A549 (cell line): ENCODE results near the gene FBRSL1. TPM values are rescaled to one million over a fixed set of nuclear protein-coding genes. Genes with fewer than 3 reads are reported as not detected.

Experiments
- ATAC-seq, 2 experiments: fragments of 200-7000 bp in 1 of 2; fragments of >200 bp in 1 of 2; cut with Nextera tagmentation in 1 of 2; cut with Tn5 transposase in 1 of 2; 3 replicates each; pipeline versions ENCODE4 v1.8.0 to v1.9.1; 2018 to 2020; ENCODE audit warnings: mild to moderate bottlenecking in 1 of 2, moderate library complexity in 1 of 2
- CTCF ChIA-PET: fragments of 300-600 bp; sonication (Branson Sonifier 250); formaldehyde crosslinking; extraction: SDS; loops from one replicate; lab custom pipeline; 2021; ENCODE audit warnings: antibody characterized with exemption, inconsistent platforms; lab: Yijun Ruan, JAX
- POLR2A ChIA-PET: fragments of 350-600 bp; formaldehyde crosslinking; extraction: SDS; loops from one replicate; lab custom pipeline; 2021; ENCODE audit warnings: antibody characterized with exemption, inconsistent platforms; lab: Yijun Ruan, JAX
- DNase-seq, 2 experiments: peaks; one replicate each; pipeline versions ENCODE4 v3.0.0 to v3.0.0-alpha.2; 2011 to 2016; ENCODE audit warnings: low read depth in 1 of 2, low spot score in 1 of 2
- FAIRE-seq: peaks from 2 replicates; lab custom pipeline; 2011; peaks lifted over from hg19 to GRCh38; lab: Jason Lieb, UNC
- H3K27ac ChIP-seq, 2 experiments: fragments of >200 bp; sonication (Bioruptor Twin); formaldehyde crosslinking; 3 replicates each; pipeline ENCODE4 v1.5.1; 2016 to 2017
- H3K4me1 ChIP-seq: fragments of >200 bp; sonication (Bioruptor Twin); formaldehyde crosslinking; 3 replicates; pipeline ENCODE4 v1.6.1; 2016
- H3K4me2 ChIP-seq: fragments of >200 bp; sonication (Bioruptor Twin); formaldehyde crosslinking; 3 replicates; pipeline ENCODE4 v1.6.1; 2016
- H3K4me3 ChIP-seq: fragments of >200 bp; sonication (Bioruptor Twin); formaldehyde crosslinking; 3 replicates; pipeline ENCODE4 v1.5.1; 2016
- H3K9me3 ChIP-seq: fragments of >200 bp; sonication (Bioruptor Twin); formaldehyde crosslinking; 3 replicates; pipeline ENCODE4 v1.6.1; 2016
- CEBPB ChIP-seq, 2 experiments: fragments of >200 bp in 1 of 2; sonication (Bioruptor Twin) in 1 of 2; formaldehyde crosslinking in 1 of 2; IDR thresholded peaks; 2 replicates each; pipeline ENCODE4 v1.6.1; 2012 to 2016
- EHMT2 ChIP-seq: fragments of 200-600 bp; sonication (generic); IDR thresholded peaks from 2 replicates; pipeline ENCODE4 v1.6.1; 2016; ENCODE audit warnings: antibody characterized with exemption, low read depth, mild to moderate bottlenecking, moderate library complexity
- ESRRA ChIP-seq: fragments of 150-350 bp; IDR thresholded peaks from 2 replicates; pipeline ENCODE4 v1.6.1; 2014; ENCODE audit warnings: mild to moderate bottlenecking, low read length, borderline replicate concordance
- FOXS1 ChIP-seq: fragments of 250-450 bp; sonication (Bioruptor Pico); IDR thresholded peaks from 2 replicates; pipeline ENCODE4 v1.5.0; 2020; ENCODE audit warnings: mild to moderate bottlenecking, moderate library complexity
- HEYL ChIP-seq: fragments of 250-450 bp; sonication (Bioruptor Pico); IDR thresholded peaks from 2 replicates; pipeline ENCODE4 v1.8.0; 2021; ENCODE audit warnings: mild to moderate bottlenecking, moderate library complexity
- JUNB ChIP-seq: fragments of >200 bp; sonication (Bioruptor Twin); formaldehyde crosslinking; IDR thresholded peaks from 2 replicates; pipeline ENCODE4 v1.6.1; 2016
- MAFK ChIP-seq: fragments of 450-650 bp; IDR thresholded peaks from 2 replicates; pipeline ENCODE4 v1.6.1; 2014; ENCODE audit not compliant: partially characterized antibody
- NPAS2 ChIP-seq: fragments of 250-450 bp; sonication (Bioruptor Pico); IDR thresholded peaks from 2 replicates; pipeline ENCODE4 v1.8.0; 2022; ENCODE audit warnings: mild to moderate bottlenecking, moderate library complexity, borderline replicate concordance
- NR3C1 ChIP-seq: fragments of >200 bp; sonication (Bioruptor Twin); formaldehyde crosslinking; IDR thresholded peaks from 3 replicates; pipeline ENCODE4 v1.6.1; 2017
- RARB ChIP-seq: fragments of 250-450 bp; sonication (Bioruptor Pico); IDR thresholded peaks from 2 replicates; pipeline ENCODE4 v1.8.0; 2021; ENCODE audit warnings: mild to moderate bottlenecking, moderate library complexity
- RFX5 ChIP-seq: fragments of 450-650 bp; IDR thresholded peaks from 2 replicates; pipeline ENCODE4 v1.7.1; 2014; ENCODE audit warnings: antibody characterized with exemption, mild to moderate bottlenecking, moderate library complexity
- ZC3H11A ChIP-seq: fragments of 450-650 bp; IDR thresholded peaks from 2 replicates; pipeline ENCODE4 v1.6.1; 2014; ENCODE audit warnings: antibody characterized with exemption, mild to moderate bottlenecking
- ZNF302 ChIP-seq: fragments of 250-450 bp; sonication (Bioruptor Pico); IDR thresholded peaks from 2 replicates; pipeline ENCODE4 v1.9.0; 2021; ENCODE audit warnings: inconsistent platforms, mild to moderate bottlenecking, moderate library complexity
- ZSCAN20 ChIP-seq: fragments of 250-450 bp; sonication (Bioruptor Pico); IDR thresholded peaks from 2 replicates; pipeline ENCODE4 v1.8.0; 2022; ENCODE audit warnings: mild to moderate bottlenecking, moderate library complexity
- WGBS: methylation state at CpG from one replicate; pipeline ENCODE4 v1.1.6; 2017; ENCODE audit errors: missing lambda C conversion rate; 5-methylcytosine and 5-hydroxymethylcytosine counted together
- polyA plus RNA-seq, 4 experiments: library from polyadenylated mRNA; depleted of rRNA in 3 of 4; stranded (reverse); fragments of >200 nt; fragmentation: RNase III in 1 of 4; extraction: RNeasy Plus Mini Kit Qiagen cat#74134 plus additional on column Dnase treatment in 1 of 4; gene quantifications; 2 replicates in 3 of 4; 3 replicates in 1 of 4; pipeline ENCODE4 v1.2.3, GENCODE V29; 2011 to 2017
- TF ChIP-seq, protein P1 (sequence below): fragments of 250-450 bp; sonication (Bioruptor Pico); IDR thresholded peaks from 2 replicates; pipeline ENCODE4 v1.5.0; 2020; ENCODE audit warnings: low read depth, mild to moderate bottlenecking, moderate library complexity
- TF ChIP-seq, protein P2 (sequence below): fragments of 200-600 bp; sonication (generic); IDR thresholded peaks from 2 replicates; pipeline ENCODE4 v1.6.1; 2016; ENCODE audit warnings: antibody characterized with exemption, mild to moderate bottlenecking, moderate library complexity
- TF ChIP-seq, protein P3 (sequence below): fragments of >200 bp; sonication (Bioruptor Twin); formaldehyde crosslinking; IDR thresholded peaks from 3 replicates; pipeline ENCODE4 v1.6.1; 2016
- TF ChIP-seq, protein P4 (sequence below): IDR thresholded peaks from 2 replicates; pipeline ENCODE4 v1.6.1; 2012

The FBRSL1 gene
- polyA plus RNA-seq, 2 of the 4 experiments (the other 2 are of a cell fraction), result 3.0 to 32.8 TPM

DNA sequence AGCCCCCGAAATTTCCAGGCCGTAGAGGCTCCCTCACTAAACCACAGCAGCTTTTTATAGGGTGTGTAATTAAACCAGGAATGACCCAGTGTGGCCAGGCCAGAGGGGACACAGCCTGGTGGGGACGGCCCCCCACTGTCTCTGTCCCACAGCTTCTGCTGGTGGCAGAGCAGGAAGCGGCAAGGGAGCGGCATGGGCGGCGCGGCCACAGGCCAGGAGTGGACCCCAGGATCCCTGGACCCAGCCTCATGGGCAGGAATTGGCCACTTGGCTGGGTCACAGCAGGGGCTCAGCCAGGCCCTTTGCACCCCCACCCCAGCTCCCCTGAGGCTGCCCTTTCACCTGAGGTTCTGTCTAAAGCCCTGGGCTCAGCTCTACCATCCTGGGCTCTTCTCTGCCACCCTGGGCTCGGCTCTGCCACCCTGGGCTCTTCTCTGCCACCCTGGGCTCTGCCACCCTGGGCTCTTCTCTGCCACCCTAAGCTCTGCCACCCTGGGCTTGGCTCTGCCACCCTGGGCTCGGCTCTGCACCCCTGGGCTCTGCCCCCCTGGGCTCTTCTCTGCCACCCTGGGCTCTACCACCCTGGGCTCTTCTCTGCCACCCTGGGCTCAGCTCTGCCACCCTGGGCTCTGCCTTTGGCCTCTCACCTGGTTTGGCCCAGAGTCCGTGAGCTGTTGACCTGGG is 39.3 kb downstream of the FBRSL1 start:
- H3K9me3 ChIP-seq, result peaks cover 36% of the 10 kb centered on the region
- TF ChIP-seq EHMT2 (no peak), CEBPB (IDR thresholded peaks at IDR 0.05) (no peak), ESRRA (no peak)
- TF ChIP-seq, protein P1, sequence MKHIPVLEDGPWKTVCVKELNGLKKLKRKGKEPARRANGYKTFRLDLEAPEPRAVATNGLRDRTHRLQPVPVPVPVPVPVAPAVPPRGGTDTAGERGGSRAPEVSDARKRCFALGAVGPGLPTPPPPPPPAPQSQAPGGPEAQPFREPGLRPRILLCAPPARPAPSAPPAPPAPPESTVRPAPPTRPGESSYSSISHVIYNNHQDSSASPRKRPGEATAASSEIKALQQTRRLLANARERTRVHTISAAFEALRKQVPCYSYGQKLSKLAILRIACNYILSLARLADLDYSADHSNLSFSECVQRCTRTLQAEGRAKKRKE (CRISPR knock-in tag), result no peak
- TF ChIP-seq, all 56 proteins: peak for 0
- peaks cover 12% of the 10 kb centered on the region for H3K4me1 ChIP-seq
- DNase-seq (no peak), ATAC-seq (no peak), FAIRE-seq (no peak)
- no peak overlapping the region for H3K4me3 ChIP-seq
- ChIA-PET CTCF (interaction anchor here (1.6 kb wide), 1 partner anchor 114 kb away, joined by 5 read pairs; no protein-coding TSS in a partner anchor), POLR2A (no interaction called here)
- no peak overlapping the region for H3K27ac ChIP-seq
- H3K4me2 ChIP-seq, result no peak overlapping the region
- WGBS, result 91% methylated on average over 11 of the region's 11 CpGs

DNA sequence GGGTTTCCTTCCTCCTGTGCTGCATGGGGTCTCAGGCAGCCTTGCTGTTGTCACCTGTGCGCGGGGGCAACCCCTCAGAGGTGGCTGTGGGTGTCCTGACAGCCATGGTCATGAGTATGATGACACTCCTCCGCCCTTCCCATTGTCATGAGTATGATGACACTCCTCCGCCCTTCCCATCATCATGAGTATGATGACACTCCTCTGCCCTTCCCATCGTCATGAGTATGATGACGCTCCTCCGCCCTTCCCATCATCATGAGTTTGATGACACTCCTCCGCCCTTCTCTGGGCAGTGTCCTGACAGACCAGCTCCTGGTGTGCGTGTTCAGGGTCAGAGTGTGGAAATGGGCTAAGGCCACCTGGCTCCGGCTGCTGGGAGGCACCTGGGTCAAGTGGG is 40.0 kb downstream of the FBRSL1 start:
- no peak for ATAC-seq
- no peak for DNase-seq
- H3K4me2 ChIP-seq, result no peak overlapping the region
- POLR2A ChIA-PET, result no interaction called here
- WGBS, result 91% methylated on average over 10 of the region's 10 CpGs
- peaks cover 6% of the 10 kb centered on the region for H3K4me1 ChIP-seq
- no peak overlapping the region for H3K27ac ChIP-seq
- CTCF ChIA-PET, result interaction anchor here (1.0 kb wide), 1 partner anchor 115 kb away, joined by 3 read pairs; no protein-coding TSS in a partner anchor
- H3K4me3 ChIP-seq, result no peak overlapping the region
- H3K9me3 ChIP-seq, result peaks cover 42% of the 10 kb centered on the region
- FAIRE-seq, result no peak
- TF ChIP-seq NR3C1 (no peak), ZSCAN20 (no peak), FOXS1 (CRISPR knock-in tag) (no peak), ZNF302 (CRISPR knock-in tag) (no peak), CEBPB (IDR thresholded peaks at IDR 0.05) (no peak), NPAS2 (CRISPR knock-in tag) (no peak), HEYL (CRISPR knock-in tag) (no peak), JUNB (no peak), MAFK (no peak), RFX5 (no peak), ZC3H11A (no peak), RARB (CRISPR knock-in tag) (no peak)
- TF ChIP-seq, protein P2, sequence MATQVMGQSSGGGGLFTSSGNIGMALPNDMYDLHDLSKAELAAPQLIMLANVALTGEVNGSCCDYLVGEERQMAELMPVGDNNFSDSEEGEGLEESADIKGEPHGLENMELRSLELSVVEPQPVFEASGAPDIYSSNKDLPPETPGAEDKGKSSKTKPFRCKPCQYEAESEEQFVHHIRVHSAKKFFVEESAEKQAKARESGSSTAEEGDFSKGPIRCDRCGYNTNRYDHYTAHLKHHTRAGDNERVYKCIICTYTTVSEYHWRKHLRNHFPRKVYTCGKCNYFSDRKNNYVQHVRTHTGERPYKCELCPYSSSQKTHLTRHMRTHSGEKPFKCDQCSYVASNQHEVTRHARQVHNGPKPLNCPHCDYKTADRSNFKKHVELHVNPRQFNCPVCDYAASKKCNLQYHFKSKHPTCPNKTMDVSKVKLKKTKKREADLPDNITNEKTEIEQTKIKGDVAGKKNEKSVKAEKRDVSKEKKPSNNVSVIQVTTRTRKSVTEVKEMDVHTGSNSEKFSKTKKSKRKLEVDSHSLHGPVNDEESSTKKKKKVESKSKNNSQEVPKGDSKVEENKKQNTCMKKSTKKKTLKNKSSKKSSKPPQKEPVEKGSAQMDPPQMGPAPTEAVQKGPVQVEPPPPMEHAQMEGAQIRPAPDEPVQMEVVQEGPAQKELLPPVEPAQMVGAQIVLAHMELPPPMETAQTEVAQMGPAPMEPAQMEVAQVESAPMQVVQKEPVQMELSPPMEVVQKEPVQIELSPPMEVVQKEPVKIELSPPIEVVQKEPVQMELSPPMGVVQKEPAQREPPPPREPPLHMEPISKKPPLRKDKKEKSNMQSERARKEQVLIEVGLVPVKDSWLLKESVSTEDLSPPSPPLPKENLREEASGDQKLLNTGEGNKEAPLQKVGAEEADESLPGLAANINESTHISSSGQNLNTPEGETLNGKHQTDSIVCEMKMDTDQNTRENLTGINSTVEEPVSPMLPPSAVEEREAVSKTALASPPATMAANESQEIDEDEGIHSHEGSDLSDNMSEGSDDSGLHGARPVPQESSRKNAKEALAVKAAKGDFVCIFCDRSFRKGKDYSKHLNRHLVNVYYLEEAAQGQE, result no peak
- TF ChIP-seq, protein P3, sequence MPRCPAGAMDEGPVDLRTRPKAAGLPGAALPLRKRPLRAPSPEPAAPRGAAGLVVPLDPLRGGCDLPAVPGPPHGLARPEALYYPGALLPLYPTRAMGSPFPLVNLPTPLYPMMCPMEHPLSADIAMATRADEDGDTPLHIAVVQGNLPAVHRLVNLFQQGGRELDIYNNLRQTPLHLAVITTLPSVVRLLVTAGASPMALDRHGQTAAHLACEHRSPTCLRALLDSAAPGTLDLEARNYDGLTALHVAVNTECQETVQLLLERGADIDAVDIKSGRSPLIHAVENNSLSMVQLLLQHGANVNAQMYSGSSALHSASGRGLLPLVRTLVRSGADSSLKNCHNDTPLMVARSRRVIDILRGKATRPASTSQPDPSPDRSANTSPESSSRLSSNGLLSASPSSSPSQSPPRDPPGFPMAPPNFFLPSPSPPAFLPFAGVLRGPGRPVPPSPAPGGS, result no peak
- TF ChIP-seq, protein P4, sequence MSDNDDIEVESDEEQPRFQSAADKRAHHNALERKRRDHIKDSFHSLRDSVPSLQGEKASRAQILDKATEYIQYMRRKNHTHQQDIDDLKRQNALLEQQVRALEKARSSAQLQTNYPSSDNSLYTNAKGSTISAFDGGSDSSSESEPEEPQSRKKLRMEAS, result no peak
- TF ChIP-seq, protein P1 (CRISPR knock-in tag), result no peak
- TF ChIP-seq, all 56 proteins: peak for 0
